SH-SY5Y (cell line): ENCODE results near the gene UBR1.

Source experiments
- GATA2 ChIP-seq: IDR thresholded peaks from 2 replicates; pipeline ENCODE4 v1.6.1; 2011; ENCODE audit warnings: mild to moderate bottlenecking, low read depth, low read length
- GATA3 ChIP-seq: IDR thresholded peaks from 2 replicates; pipeline ENCODE4 v1.6.1; 2011; ENCODE audit warnings: low read depth, mild to moderate bottlenecking, low read length, moderate library complexity

UBR1 gene

DNA sequence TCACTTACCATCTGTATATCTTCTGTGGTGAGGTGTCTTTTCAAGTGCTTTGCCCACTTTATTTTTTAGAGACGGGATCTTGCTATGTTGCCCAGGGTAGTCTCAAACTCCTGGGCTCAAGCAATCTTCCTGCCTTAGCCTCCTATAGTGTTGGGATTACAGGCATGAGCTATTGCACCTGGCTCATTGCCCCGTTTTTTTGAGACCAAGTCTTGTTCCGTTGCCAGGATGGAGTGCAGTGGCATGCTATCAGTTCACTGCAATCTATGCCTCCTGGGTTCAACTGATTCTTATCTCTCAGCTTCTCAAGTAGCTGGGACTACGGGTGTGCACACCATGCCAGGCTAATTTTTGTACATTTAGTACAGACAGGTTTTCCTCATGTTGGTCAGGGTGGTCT is 132.7 kb downstream of the UBR1 start:
- TF ChIP-seq GATA3 (no peak), GATA2 (no peak)

- TF ChIP-seq GATA3 (no peak), GATA2 (no peak)
Observed at GRCh38 chr15:42971830-42972229, 134.0 kb downstream of the UBR1 start.

DNA sequence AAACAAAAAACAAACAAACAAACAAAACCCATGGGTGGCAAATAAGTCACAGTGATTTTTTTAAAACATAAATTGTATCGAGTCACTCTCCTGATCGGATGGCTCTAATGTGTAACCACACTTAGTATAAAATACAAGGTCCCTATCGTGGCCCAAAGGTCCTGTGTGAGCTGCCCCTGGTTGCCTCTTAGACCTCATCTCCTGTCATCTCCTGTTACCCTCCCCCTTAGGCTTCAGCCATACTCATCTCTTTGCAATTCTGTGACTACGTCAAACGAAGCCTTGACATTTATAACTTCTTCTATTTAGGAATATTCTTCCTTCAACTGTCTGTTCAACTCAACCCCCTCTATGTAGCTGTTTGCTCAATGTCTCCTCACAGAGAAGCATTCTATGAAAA is 141.4 kb downstream of the UBR1 start:
- TF ChIP-seq GATA2: no peak
- TF ChIP-seq GATA3: no peak

DNA sequence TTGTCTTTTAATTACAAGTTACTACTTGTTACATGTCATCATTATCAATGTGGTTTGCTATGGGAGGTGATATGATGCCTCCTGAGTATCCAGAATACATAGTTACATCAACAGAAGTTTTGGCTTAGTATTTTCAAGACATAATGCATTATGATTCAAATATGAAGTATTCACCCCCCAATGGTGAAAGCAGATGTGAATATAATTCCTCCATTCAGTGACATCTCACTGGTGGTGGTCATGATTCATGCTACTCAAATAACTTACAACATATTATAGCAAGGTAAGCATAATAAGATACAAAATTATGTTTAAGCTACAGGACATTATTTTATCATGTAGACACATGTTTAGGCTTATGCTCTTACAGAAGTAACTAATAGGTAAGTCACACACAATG is 150.3 kb downstream of the UBR1 start:
- TF ChIP-seq GATA2 (no peak), GATA3 (no peak)

- no peak for TF ChIP-seq GATA3
- TF ChIP-seq GATA2: no peak
Observed at GRCh38 chr15:42954291-42954690, 151.5 kb downstream of the UBR1 start.

- no peak for TF ChIP-seq GATA3
- TF ChIP-seq GATA2: no peak
Observed at GRCh38 chr15:42940527-42940926, 165.3 kb downstream of the UBR1 start.

DNA sequence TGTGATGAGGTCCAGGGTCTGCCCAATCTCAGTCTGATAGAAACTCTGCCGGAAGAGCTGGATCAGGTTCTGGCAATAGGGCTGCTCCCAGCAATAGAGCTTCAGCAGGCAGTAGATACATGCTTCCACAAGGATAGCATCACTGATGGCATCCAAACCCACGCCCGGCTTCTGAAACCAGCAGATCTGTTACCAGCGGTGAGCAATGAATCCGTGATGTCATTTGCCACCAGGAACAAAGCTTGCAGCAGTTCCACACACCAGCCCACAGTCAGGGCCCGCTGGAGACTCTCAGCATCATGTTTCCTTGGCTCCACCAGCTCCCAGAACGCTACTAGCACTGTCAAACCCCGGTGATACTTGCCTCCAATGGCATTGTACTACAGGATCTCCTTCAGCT is 166.0 kb downstream of the UBR1 start:
- TF ChIP-seq GATA2 (no peak), GATA3 (no peak)

- TF ChIP-seq GATA3 (no peak), GATA2 (no peak)
Observed at GRCh38 chr15:42937143-42937542, 168.7 kb downstream of the UBR1 start.

DNA sequence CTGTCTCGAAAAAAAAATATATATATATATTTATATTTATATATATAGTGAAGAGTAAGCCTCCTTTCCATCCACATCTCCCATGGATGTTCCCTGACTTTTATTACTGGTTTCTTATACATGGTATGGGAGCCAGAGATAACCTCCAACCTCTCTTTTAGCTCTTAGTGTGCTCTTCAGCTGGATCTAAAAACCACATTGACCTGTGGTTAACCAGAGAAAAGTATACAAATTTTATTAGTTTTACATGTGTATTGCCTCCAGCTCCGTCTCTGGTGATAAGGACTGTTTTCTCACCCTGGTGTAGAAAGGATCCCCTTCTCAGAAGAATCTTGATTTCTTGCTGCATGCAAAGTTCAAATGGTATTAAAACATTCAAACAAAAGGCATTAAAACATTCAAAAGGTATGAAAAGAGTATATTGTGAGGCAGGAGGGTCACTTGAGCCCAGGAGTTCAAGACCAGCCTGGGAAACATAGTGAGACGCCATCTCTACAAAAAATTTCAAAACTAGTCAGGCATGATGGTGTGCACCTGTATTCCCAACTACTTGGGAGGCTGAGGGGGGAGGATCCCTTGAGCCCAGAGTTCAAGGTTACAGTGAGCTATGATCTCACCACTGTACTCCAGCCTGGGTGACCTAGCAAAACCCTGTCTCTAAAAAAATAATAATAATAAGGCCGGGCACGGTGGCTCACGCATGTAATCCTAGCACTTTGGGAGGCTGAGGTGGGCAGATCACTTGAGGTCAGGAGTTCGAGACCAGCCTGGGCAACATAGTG is 171.8 kb downstream of the UBR1 start:
- TF ChIP-seq GATA2 (no peak), GATA3 (no peak)

DNA sequence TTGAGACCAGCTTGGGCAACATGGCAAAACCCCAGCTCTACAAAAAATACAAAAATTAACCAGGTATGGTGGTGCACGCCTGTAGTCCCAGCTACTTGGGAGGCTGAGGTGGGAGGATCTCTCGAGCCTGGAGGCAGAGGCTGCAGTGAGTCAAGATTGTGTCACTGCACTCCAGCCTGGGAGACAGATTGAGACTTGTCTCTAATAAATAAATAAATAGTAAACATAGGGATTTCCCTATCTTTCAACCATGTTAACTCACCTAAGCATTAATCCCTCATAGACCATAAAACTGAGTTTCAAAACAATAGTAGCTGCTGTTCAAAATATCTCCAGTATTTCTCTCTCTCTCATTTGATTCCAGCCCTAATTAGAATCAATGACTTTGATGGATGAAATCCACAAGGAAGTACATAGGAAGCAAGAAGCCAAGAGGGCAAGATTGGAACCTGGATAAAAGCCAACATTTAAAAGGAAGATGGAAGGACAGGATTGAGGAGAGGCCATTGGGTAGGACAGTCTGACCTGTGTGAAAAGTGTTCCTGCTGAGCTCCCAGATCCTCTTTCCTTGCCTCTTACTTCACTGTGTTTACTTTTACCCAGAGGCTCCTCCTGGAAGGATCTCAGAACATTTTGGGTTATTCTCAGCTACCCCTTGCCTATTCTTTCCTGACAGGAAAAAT is 172.9 kb downstream of the UBR1 start:
- no peak for TF ChIP-seq GATA3
- no peak for TF ChIP-seq GATA2

DNA sequence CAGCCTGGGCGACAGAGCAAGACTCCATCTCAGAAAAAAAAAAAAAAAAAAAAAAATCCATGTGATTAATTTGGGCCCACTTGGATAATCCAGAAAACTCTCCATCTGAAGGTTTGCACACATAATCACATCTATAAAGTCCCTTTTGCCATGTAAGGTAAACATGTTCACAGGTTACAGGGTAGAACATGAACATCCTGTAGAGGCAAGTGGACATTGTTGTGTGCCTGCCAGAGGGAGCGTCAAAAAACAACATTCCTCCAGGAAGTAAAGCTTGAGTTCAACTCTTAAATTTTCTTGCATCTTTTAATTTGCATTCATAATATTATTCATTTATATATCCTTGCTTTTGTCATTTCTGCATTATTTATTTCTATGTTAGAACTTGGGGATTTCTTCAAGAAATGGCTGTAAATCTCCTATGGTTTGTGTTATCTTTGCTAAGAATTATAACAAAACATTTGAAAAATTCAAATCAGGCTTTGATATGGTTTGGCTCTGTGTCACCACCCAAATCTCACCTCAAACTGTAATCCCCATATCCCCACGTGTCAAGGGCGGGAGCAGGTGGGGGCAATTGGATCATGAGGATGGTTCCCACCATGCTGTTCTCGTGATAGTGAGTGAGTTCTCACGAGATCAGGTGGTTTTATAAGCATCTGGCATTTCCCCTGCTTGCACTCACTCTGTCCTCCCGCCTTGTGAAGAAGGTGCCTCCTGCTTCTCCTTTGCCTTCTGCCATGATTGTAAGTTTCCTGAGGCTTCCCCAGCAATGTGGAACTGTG is 173.9 kb downstream of the UBR1 start:
- TF ChIP-seq GATA3 (no peak), GATA2 (no peak)

DNA sequence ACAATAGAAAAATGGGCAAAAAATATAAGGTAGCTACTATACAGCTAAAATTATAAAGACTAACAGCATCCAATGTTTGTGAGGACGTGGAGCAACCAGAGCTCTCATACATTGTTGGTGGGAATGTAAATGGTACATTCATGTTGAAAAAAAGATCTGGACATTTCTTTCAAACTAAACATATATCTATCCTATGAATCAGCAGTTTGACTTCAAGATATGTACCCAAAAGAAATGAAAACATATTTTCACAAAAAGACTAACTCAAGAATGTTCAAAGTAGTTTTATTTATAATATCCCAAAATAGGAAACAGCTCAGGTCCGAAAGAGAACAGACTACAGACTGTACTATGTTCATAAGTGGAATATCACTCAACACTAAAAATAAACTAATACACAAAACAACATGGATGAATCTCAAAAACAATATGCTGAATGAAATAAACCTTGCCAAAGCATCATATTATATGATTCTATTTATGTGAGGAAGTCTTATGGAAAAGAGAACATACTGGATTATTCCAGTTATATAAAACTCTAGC is 176.5 kb downstream of the UBR1 start:
- TF ChIP-seq GATA3: no peak
- TF ChIP-seq GATA2: no peak

DNA sequence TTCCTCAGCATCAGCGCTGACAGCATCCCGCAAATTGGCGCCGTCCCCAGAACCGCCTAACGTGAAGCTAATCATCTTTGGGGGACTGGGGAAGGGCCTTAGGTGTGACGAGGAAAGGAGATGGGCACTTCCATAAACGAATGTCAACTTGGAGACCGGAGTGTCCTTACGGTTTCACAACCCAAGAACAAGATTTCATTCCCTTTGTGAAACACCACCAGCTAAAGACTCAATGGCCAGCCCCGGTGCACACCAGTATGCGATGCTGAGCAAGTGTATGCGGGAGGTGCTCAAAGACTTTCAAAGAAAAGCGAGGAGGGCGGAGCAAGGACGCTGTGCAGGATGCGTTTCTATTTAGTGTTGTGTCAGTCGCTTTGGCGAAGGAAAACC is 184.5 kb downstream of the UBR1 start:
- TF ChIP-seq GATA3 (no peak), GATA2 (no peak)
